HCT116 (cell line): ENCODE data around the gene PRKAG2. TPM values are rescaled to one million over a fixed set of nuclear protein-coding genes. Genes with fewer than 3 reads are reported as not detected.

Experiments used
- ATAC-seq: fragments of 200-7000 bp; cut with Tn5 transposase; 2 replicates; pipeline ENCODE4 v1.9.1; 2020; ENCODE audit warnings: mild to moderate bottlenecking, moderate library complexity
- BruUV-seq: library from RNA; stranded (reverse); fragments of 400-500 nt; replicated peaks from 2 replicates; lab custom pipeline; 2021; lab: Mats Ljungman, UMichigan
- CTCF ChIA-PET: fragments of 300-600 bp; sonication (Branson Sonifier 250); formaldehyde crosslinking; loops from one replicate; lab custom pipeline; 2021; ENCODE audit warnings: antibody characterized with exemption; lab: Charles Lee
- POLR2A ChIA-PET: fragments of 300-600, 350-600 bp; sonication (Branson Sonifier 250); formaldehyde crosslinking; loops from one replicate; lab custom pipeline; 2021; ENCODE audit warnings: antibody characterized with exemption; lab: Charles Lee
- RAD21 ChIA-PET, 2 experiments: fragments of 300-600 bp; sonication (Branson Sonifier 250); formaldehyde crosslinking; loops; one replicate each; lab custom pipeline; 2023; ENCODE audit warnings: low total read pairs in 2 of 2; ENCODE audit not compliant: uncharacterized antibody in 2 of 2, unreplicated experiment in 2 of 2, low non-redundant PET in 1 of 2; lab: Charles Lee
- DNase-seq: peaks from one replicate; pipeline ENCODE4 v3.0.0-alpha.2; 2010; ENCODE audit warnings: low read depth, low spot score
- H2AFZ ChIP-seq: fragments of 200-600 bp; shearing (Covaris generic), sonication (generic); 2 replicates; pipeline ENCODE4 v1.6.1; 2017; ENCODE audit warnings: low read depth, mixed run types, mixed read lengths, antibody characterized with exemption, low read length; ENCODE audit not compliant: poor library complexity, severe bottlenecking
- H3K27ac ChIP-seq: 2 replicates; pipeline ENCODE4 v1.5.1; 2012; ENCODE audit warnings: low read depth, low read length
- H3K27me3 ChIP-seq: fragments of 200-600 bp; sonication (generic); 2 replicates; pipeline ENCODE4 v1.6.1; 2016; ENCODE audit warnings: mixed run types, low read length, mixed read lengths; ENCODE audit not compliant: insufficient read depth
- H3K36me3 ChIP-seq, 2 experiments: fragments of 200-500 bp in 1 of 2; fragments of 200-600 bp in 1 of 2; sonication (Bioruptor generic) in 1 of 2; sonication (generic) in 1 of 2; 2 replicates each; pipeline versions ENCODE4 v1.5.1 to v1.6.1; 2014 to 2016; ENCODE audit warnings: low read length in 2 of 2, inconsistent platforms in 1 of 2, mixed read lengths in 1 of 2, mixed run types in 1 of 2; ENCODE audit not compliant: insufficient read depth in 2 of 2, control insufficient read depth in 1 of 2
- H3K4me1 ChIP-seq, 2 experiments: fragments of 200-600 bp in 1 of 2; sonication (generic) in 1 of 2; 2 replicates each; pipeline versions ENCODE4 v1.5.1 to v1.6.1; 2012 to 2017; ENCODE audit warnings: low read length in 2 of 2, inconsistent platforms in 1 of 2, mild to moderate bottlenecking in 1 of 2, mixed read lengths in 1 of 2, mixed run types in 1 of 2, moderate library complexity in 1 of 2; ENCODE audit not compliant: insufficient read depth in 2 of 2, control insufficient read depth in 1 of 2
- H3K4me2 ChIP-seq: fragments of 200-600 bp; sonication (generic); 2 replicates; pipeline ENCODE4 v1.6.1; 2017; ENCODE audit warnings: mixed run types, low read length, mixed read lengths
- H3K4me3 ChIP-seq, 2 experiments: fragments of 200-600 bp in 1 of 2; sonication (generic) in 1 of 2; replicated peaks in 1 of 2; 2 replicates each; pipeline ENCODE4 v1.5.1; 2011 to 2016; ENCODE audit warnings: low read length in 2 of 2, control low read depth in 1 of 2, low read depth in 1 of 2, mild to moderate bottlenecking in 1 of 2, mixed read lengths in 1 of 2, mixed run types in 1 of 2
- H3K79me2 ChIP-seq: fragments of 200-600 bp; sonication (generic); 2 replicates; pipeline ENCODE4 v1.6.1; 2017; ENCODE audit warnings: mild to moderate bottlenecking, mixed run types, low read length, moderate library complexity, mixed read lengths; ENCODE audit not compliant: insufficient read depth
- H3K9ac ChIP-seq: fragments of 200-600 bp; sonication (generic); 2 replicates; pipeline ENCODE4 v1.6.1; 2016; ENCODE audit warnings: low read length, mixed read lengths
- H3K9me2 ChIP-seq: fragments of 200-600 bp; sonication (generic), shearing (Covaris generic); 2 replicates; pipeline ENCODE4 v1.6.1; 2017; ENCODE audit warnings: mixed run types, mild to moderate bottlenecking, moderate library complexity; ENCODE audit not compliant: insufficient read depth
- H3K9me3 ChIP-seq, 2 experiments: fragments of 200-500 bp in 1 of 2; fragments of 200-600 bp in 1 of 2; sonication (Bioruptor generic) in 1 of 2; sonication (generic) in 1 of 2; 2 replicates each; pipeline ENCODE4 v1.6.1; 2014 to 2017; ENCODE audit warnings: low read length in 2 of 2, mixed read lengths in 2 of 2, inconsistent platforms in 1 of 2, low read depth in 1 of 2, mild to moderate bottlenecking in 1 of 2, mixed run types in 1 of 2, moderate library complexity in 1 of 2; ENCODE audit not compliant: control insufficient read depth in 1 of 2, insufficient read depth in 1 of 2
- H4K20me1 ChIP-seq: fragments of 200-600 bp; sonication (generic), shearing (Covaris generic); 2 replicates; pipeline ENCODE4 v1.6.1; 2017; ENCODE audit warnings: mixed run types, mild to moderate bottlenecking, moderate library complexity; ENCODE audit not compliant: insufficient read depth
- CBX3 ChIP-seq: IDR thresholded peaks from 2 replicates; pipeline ENCODE4 v1.6.1; 2012; ENCODE audit warnings: low read depth
- CEBPB ChIP-seq: IDR thresholded peaks from 2 replicates; pipeline ENCODE4 v1.6.1; 2012; ENCODE audit warnings: low read depth
- EZH2 ChIP-seq: fragments of 200-600 bp; sonication (generic); IDR thresholded peaks from 2 replicates; pipeline ENCODE4 v1.6.1; 2017; ENCODE audit warnings: antibody characterized with exemption, mixed run types
- EZH2phosphoT487 ChIP-seq: fragments of 200-600 bp; IDR thresholded peaks from 2 replicates; pipeline ENCODE4 v1.6.1; 2018; ENCODE audit warnings: antibody characterized with exemption, borderline replicate concordance
- FOSL1 ChIP-seq: IDR thresholded peaks from 2 replicates; pipeline ENCODE4 v1.6.1; 2012; ENCODE audit warnings: low read depth
- JUND ChIP-seq: IDR thresholded peaks from 2 replicates; pipeline ENCODE4 v1.6.1; 2012
- POLR2A ChIP-seq: IDR thresholded peaks from 2 replicates; pipeline ENCODE4 v1.7.0; 2011; ENCODE audit warnings: borderline replicate concordance; ENCODE audit not compliant: insufficient read depth, insufficient read length; ENCODE audit errors: extremely low read depth
- POLR2AphosphoS5 ChIP-seq: IDR thresholded peaks from 2 replicates; pipeline ENCODE4 v1.6.1; 2011; ENCODE audit warnings: mild to moderate bottlenecking, low read depth, low read length, moderate library complexity
- RAD21 ChIP-seq: IDR thresholded peaks from 2 replicates; pipeline ENCODE4 v1.6.1; 2012; ENCODE audit warnings: low read depth, mild to moderate bottlenecking
- SIN3A ChIP-seq: IDR thresholded peaks from 2 replicates; pipeline ENCODE4 v1.6.1; 2012; ENCODE audit warnings: low read depth
- SRF ChIP-seq: IDR thresholded peaks from 2 replicates; pipeline ENCODE4 v1.6.1; 2012; ENCODE audit warnings: low read depth
- YY1 ChIP-seq: IDR thresholded peaks from 2 replicates; pipeline ENCODE4 v1.6.1; 2011; ENCODE audit warnings: low read length, low read depth, moderate library complexity, mild to moderate bottlenecking; ENCODE audit not compliant: insufficient replicate concordance; ENCODE audit errors: extremely low read depth
- ZFX ChIP-seq: fragments of 450-650 bp; IDR thresholded peaks from 2 replicates; pipeline ENCODE4 v1.6.1; 2017
- intact Hi-C: fragments of 100-400 bp; cut with micrococcal nuclease; formaldehyde crosslinking; loops from 2 replicates; pipeline ENCODE4 v1.10.0; 2022
- total RNA-seq: library from RNA; stranded (reverse); gene quantifications from one replicate; pipeline ENCODE4 v1.2.1, GENCODE V29; 2021; ENCODE audit not compliant: unreplicated experiment
- TF ChIP-seq, protein P1 (sequence below): IDR thresholded peaks from 2 replicates; pipeline ENCODE4 v1.6.1; 2012; ENCODE audit warnings: low read depth
- TF ChIP-seq, protein P2 (sequence below): IDR thresholded peaks from 2 replicates; pipeline ENCODE4 v1.6.1; 2012

PRKAG2 gene
- total RNA-seq, 1 experiment from 2014 or later, result 23.6 TPM

- no peak for TF ChIP-seq SIN3A
- no peak for TF ChIP-seq EZH2phosphoT487
- no peak for TF ChIP-seq JUND
Measured at GRCh38 chr7:151552352-151553028, 324.4 kb downstream of the PRKAG2 start (continued).

DNA sequence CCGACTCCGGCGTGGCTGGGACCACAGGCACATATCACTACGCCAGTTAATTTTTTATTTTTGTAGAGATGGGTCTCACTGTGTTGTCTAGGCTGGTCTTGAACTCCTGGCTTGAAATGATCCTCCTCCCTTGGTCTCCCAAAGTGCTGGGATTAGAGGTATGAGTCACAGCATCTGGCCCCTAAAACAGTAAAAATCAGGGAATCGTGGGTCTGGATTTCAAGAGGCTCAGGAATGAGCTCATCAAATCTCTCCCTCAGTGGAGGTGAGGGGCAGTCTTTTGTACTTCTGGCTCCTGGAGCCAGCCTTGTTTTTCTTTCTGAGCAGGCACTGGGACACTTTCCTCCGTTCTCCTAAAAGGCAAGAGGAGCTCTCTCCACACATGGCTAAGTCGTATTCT is 325.1 kb downstream of the PRKAG2 start:
- POLR2A ChIA-PET, result no interaction called here
- no peak for ATAC-seq
- no TSS peak for BruUV-seq

More for the DNA sequence above, 325.1 kb downstream of the PRKAG2 start:
- H3K36me3 ChIP-seq, result no peaks in the 10 kb centered on the region
- H3K4me3 ChIP-seq, result no peak overlapping the region
- TF ChIP-seq ZFX, result no peak
- TF ChIP-seq YY1, result no peak
- TF ChIP-seq FOSL1, result no peak
- TF ChIP-seq RAD21, result no peak
- TF ChIP-seq CBX3, result no peak
- TF ChIP-seq, protein P1, sequence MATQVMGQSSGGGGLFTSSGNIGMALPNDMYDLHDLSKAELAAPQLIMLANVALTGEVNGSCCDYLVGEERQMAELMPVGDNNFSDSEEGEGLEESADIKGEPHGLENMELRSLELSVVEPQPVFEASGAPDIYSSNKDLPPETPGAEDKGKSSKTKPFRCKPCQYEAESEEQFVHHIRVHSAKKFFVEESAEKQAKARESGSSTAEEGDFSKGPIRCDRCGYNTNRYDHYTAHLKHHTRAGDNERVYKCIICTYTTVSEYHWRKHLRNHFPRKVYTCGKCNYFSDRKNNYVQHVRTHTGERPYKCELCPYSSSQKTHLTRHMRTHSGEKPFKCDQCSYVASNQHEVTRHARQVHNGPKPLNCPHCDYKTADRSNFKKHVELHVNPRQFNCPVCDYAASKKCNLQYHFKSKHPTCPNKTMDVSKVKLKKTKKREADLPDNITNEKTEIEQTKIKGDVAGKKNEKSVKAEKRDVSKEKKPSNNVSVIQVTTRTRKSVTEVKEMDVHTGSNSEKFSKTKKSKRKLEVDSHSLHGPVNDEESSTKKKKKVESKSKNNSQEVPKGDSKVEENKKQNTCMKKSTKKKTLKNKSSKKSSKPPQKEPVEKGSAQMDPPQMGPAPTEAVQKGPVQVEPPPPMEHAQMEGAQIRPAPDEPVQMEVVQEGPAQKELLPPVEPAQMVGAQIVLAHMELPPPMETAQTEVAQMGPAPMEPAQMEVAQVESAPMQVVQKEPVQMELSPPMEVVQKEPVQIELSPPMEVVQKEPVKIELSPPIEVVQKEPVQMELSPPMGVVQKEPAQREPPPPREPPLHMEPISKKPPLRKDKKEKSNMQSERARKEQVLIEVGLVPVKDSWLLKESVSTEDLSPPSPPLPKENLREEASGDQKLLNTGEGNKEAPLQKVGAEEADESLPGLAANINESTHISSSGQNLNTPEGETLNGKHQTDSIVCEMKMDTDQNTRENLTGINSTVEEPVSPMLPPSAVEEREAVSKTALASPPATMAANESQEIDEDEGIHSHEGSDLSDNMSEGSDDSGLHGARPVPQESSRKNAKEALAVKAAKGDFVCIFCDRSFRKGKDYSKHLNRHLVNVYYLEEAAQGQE, result no peak
- TF ChIP-seq, protein P2, sequence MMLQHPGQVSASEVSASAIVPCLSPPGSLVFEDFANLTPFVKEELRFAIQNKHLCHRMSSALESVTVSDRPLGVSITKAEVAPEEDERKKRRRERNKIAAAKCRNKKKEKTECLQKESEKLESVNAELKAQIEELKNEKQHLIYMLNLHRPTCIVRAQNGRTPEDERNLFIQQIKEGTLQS, result no peak
- no peak for TF ChIP-seq SRF
- TF ChIP-seq CEBPB, result no peak
- no peak for TF ChIP-seq POLR2AphosphoS5
- TF ChIP-seq EZH2, result no peak
- TF ChIP-seq POLR2A, result no peak
- H3K79me2 ChIP-seq, result no peaks in the 10 kb centered on the region
- ChIA-PET RAD21 (no interaction called here), CTCF (no interaction called here)
- no peak overlapping the region for H2AFZ ChIP-seq
- H3K4me1 ChIP-seq, result peaks cover 8 to 23% of the 10 kb centered on the region in 2 experiments; a peak in 3 of 4 replicates
- H3K9me2 ChIP-seq, result no peaks in the 10 kb centered on the region
- no peak overlapping the region for H3K9ac ChIP-seq
- no peaks in the 10 kb centered on the region for H3K9me3 ChIP-seq
- no peak overlapping the region for H3K27ac ChIP-seq
- no peaks in the 10 kb centered on the region for H4K20me1 ChIP-seq
- H3K27me3 ChIP-seq, result no peaks in the 10 kb centered on the region
- intact Hi-C loops, result no loop called here
- no peak overlapping the region for H3K4me2 ChIP-seq
- no peak for DNase-seq
